Hematopoietic multipotent progenitor cell treated with erythropoietin and hydrocortisone succinate and interleukin-3 and kit ligand, for 8 days (in vitro differentiated cells): ENCODE measurements around the gene ZFAND2B.
"Not testable (repeated sequence)": the region's sequence is repeated elsewhere in the genome, so short reads cannot be mapped to it uniquely, and the experiment has no call there.

Experiments
- DNase-seq: peaks from one replicate; pipeline ENCODE4 v3.0.0-alpha.2; 2015

ZFAND2B gene

GRCh38 chr2:219251656-219252055 lies 45.1 kb downstream of the ZFAND2B start:
- no peak for DNase-seq

DNA sequence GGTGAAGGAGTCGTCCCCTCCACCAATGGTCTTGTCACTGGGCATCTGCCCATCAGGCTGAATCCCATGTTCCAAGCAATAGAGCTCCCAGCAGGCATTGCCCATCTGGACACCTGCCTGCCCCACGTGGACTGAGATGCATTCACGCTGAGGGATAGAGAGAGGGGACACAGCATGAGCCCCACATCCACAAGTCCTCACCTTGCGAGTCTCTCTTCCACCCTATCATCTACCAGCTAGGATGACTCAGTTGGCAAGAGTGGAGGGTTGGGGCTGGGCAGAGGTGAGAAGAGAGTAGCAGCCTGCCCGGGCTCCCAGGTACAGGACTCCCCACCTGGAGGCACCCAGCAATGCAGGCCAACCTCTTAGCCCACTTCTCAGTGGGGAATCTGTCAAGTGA lies 45.5 kb downstream of the ZFAND2B start:
- no peak for DNase-seq

GRCh38 chr2:219252570-219252899 lies 46.0 kb downstream of the ZFAND2B start:
- no peak for DNase-seq

DNA sequence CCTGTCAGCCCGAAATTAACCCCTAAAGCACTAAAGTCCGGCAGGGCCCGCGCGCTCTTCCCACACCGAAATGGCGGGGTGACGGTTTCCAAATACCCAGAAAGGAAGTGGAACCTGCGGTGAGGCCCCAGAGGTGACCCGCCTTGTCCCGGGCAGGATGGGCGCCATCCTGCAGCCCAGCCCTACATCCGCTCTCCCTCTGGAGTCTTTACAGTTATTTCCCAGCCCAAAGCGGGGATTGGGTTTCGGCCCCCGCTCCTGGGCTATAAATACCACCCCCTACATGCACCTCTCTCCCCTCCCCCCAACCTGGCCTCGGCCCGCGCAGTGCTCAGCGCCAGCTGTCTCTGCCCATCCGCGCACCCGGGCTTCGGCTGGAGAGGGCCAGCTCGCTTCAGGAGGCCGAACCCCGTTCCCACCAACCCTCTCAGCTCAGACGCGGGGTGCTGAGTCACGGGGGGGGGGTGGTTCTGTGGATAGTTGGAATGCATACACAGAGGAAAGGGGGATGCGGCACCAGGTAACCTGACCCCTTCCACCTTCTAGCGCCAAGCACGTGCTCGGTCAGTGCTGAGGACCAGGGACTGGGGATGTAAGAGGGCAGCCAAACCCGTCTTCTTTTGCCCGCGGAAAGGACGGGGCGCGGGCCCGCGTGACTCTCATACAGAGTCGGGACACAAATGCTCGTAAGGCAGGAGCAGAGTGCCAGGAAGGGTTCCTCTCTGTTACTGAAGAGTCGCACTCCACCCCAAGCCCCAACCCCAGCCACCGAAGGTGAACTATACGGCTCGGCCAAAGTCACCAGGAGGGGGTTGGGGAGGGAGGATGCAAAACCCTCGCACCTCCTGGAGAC lies 46.5 kb downstream of the ZFAND2B start, which contains the start of gene TUBA4B:
TSS of gene TUBA4B (plus strand) at position 344 of the 853 bp plus-strand sequence. CDS start at position 509, 165 bp downstream.
- peak; percentile 34 for DNase-seq

DNA sequence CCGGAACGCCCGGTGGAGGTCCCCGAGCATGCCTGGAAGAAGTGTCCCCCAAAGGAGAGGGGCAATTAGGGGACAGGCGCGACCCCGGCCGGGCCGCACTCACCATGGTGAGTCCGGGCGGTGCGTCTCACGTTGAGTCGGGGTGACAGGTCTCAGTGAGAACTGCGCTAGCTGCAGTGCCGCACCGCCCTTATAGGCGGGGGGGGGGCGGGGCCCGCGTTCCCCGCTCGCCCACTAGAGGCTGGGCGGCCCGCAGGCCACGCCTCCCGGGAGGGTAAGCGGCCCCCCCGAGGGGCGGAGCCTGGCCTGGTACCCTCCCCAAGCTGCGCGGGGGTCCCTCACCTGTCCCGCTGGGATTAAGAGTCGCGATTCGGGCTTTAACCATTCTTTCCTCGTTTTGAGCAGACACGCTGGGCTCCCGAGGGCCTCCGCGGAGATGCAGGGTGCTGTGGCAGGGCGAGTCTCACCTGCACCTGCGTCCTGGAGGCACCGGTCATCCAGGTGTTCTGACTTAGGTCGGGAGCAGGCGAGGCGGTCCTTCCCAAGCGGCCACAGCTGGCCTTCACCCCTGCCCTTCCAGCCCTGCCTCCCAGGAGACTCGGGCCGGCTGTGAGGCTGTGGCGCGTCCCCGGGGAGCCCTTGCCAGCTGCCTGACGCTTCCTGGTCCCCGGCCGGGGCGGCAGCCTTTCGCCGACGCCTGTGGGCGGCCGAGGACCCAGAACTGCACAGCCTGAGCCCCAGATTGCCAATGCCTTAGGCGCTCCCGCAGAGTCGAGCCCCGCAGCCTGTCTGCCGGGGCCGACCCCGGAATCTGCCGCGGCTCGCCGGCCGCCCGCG lies 47.4 kb downstream of the ZFAND2B start, which contains the start of gene TUBA4A:
TSS of gene TUBA4A (minus strand) at position 166 of the 837 bp plus-strand sequence. CDS start at position 106, 60 bp downstream.
- DNase-seq, result peak; percentile 83

DNA sequence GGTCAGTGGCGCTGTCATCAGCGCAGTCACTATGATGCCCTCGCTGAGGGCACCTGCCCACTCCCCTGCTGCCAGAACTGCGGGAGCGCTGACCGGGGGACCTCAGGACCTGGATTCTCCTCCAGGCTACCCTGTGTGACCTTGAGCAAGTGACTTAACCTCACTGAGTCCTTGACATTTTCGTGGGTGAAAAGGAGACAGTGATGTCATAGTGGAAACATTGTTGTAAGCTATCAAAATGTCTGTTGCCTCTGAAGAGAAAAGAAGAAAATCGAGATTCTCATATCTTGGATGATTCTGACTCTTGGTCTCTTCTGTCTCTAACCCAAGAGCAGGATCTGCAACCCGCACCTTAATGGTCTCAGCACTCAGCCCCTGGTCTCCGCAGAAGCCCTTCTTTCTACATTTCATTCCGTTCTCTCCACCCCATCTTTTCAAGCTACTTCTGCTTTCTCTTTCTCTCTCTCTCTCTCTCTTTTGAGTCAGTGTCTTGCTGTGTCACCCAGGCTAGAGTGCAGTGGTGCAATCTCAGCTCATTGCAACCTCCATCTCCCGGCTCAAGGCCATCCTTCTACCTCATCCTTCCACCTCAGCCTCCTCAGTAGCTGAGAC lies 48.1 kb downstream of the ZFAND2B start:
- DNase-seq, result peak; percentile 10

DNA sequence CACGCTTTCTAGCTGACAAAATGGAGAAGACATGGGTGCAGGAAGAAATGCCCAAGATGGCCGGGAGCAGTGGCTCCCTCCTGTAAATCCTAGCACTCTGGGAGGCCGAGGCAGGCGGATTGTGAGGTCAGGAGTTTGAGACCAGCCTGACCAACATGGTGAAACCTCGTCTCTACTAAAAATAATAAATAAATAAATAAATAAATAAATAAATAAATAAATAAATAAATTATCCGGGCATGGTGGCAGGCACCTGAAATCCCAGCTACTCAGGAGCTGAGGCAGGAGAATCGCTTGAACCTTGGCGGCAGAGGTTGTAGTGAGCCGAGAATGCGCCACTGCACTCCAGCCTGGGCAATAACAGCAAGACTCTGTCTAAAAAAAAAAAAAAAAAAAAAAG lies 52.4 kb downstream of the ZFAND2B start:
- not testable (repeated sequence) for DNase-seq
